HepG2 (cell line): ENCODE data around the gene CBX2. TPM values are rescaled to one million over a fixed set of nuclear protein-coding genes. Genes with fewer than 3 reads are reported as not detected.

ENCODE experiments used
- AGO2 ChIP-seq: fragments of 200-400 bp; formaldehyde crosslinking; optimal IDR thresholded peaks from 2 replicates; pipeline ENCODE3; 2017; ENCODE audit warnings: mild to moderate bottlenecking, low read depth, low read length, moderate library complexity
- ATAD3A ChIP-seq: sonication (generic); formaldehyde crosslinking; IDR thresholded peaks from 2 replicates; pipeline ENCODE4 v1.4.0; 2020; ENCODE audit warnings: missing genetic modification reagents
- EHMT2 ChIP-seq: fragments of 200-600 bp; sonication (generic); IDR thresholded peaks from 2 replicates; pipeline ENCODE4 v1.7.0; 2017; ENCODE audit warnings: antibody characterized with exemption, low read depth, low read length, borderline replicate concordance
- FLYWCH1 ChIP-seq: sonication (generic); formaldehyde crosslinking; IDR thresholded peaks from 2 replicates; pipeline ENCODE4 v1.8.1; 2023; ENCODE audit warnings: mild to moderate bottlenecking, missing genetic modification reagents
- GATA4 ChIP-seq: sonication (generic); IDR thresholded peaks from 2 replicates; pipeline ENCODE4 v1.6.1; 2016; ENCODE audit warnings: antibody characterized with exemption, low read depth, borderline replicate concordance
- MED13 ChIP-seq: sonication (generic); formaldehyde crosslinking; IDR thresholded peaks from 2 replicates; pipeline ENCODE4 v1.5.0; 2020; ENCODE audit warnings: missing genetic modification reagents
- MXD4 ChIP-seq: IDR thresholded peaks from 2 replicates; pipeline ENCODE4 v1.6.1; 2016; ENCODE audit warnings: mild to moderate bottlenecking, missing biosample characterization, missing genetic modification reagents
- MYPOP ChIP-seq: sonication (generic); formaldehyde crosslinking; IDR thresholded peaks from 2 replicates; pipeline ENCODE4 v1.8.1; 2023; ENCODE audit warnings: mild to moderate bottlenecking, moderate library complexity, missing genetic modification reagents
- REXO4 ChIP-seq: sonication (generic); formaldehyde crosslinking; IDR thresholded peaks from 2 replicates; pipeline ENCODE4 v1.8.0; 2022; ENCODE audit warnings: missing genetic modification reagents, mild to moderate bottlenecking, borderline replicate concordance
- YEATS2 ChIP-seq: sonication (generic); formaldehyde crosslinking; IDR thresholded peaks from 2 replicates; pipeline ENCODE4 v1.4.0; 2020; ENCODE audit warnings: missing genetic modification reagents, borderline replicate concordance
- ZBTB39 ChIP-seq: sonication (generic); formaldehyde crosslinking; IDR thresholded peaks from 2 replicates; pipeline ENCODE4 v1.5.0; 2020; ENCODE audit warnings: missing genetic modification reagents
- ZBTB46 ChIP-seq: sonication (generic); formaldehyde crosslinking; IDR thresholded peaks from 2 replicates; pipeline ENCODE4 v1.4.0; 2020; ENCODE audit warnings: mild to moderate bottlenecking, missing genetic modification reagents, borderline replicate concordance
- ZNF230 ChIP-seq: sonication (generic); formaldehyde crosslinking; IDR thresholded peaks from 2 replicates; pipeline ENCODE4 v1.4.0; 2020; ENCODE audit warnings: mild to moderate bottlenecking, missing genetic modification reagents
- ZNF331 ChIP-seq: sonication (generic); formaldehyde crosslinking; IDR thresholded peaks from 2 replicates; pipeline ENCODE4 v1.4.0; 2020; ENCODE audit warnings: missing genetic modification reagents
- ZNF333 ChIP-seq: sonication (generic); formaldehyde crosslinking; IDR thresholded peaks from 2 replicates; pipeline ENCODE4 v1.4.0; 2020; ENCODE audit warnings: mild to moderate bottlenecking, missing genetic modification reagents, borderline replicate concordance
- ZNF549 ChIP-seq: sonication (generic); formaldehyde crosslinking; IDR thresholded peaks from 2 replicates; pipeline ENCODE4 v1.5.0; 2020; ENCODE audit warnings: missing genetic modification reagents
- ZNF570 ChIP-seq: sonication (generic); formaldehyde crosslinking; IDR thresholded peaks from 2 replicates; pipeline ENCODE4 v1.4.0; 2020; ENCODE audit warnings: mild to moderate bottlenecking, missing genetic modification reagents, borderline replicate concordance
- ZNF713 ChIP-seq: sonication (generic); formaldehyde crosslinking; IDR thresholded peaks from 2 replicates; pipeline ENCODE4 v1.4.0; 2020; ENCODE audit warnings: mild to moderate bottlenecking, missing genetic modification reagents
- ZNF746 ChIP-seq: sonication (generic); formaldehyde crosslinking; IDR thresholded peaks from 2 replicates; pipeline ENCODE4 v1.8.0; 2022; ENCODE audit warnings: mild to moderate bottlenecking, missing genetic modification reagents
- ZNF776 ChIP-seq: sonication (generic); formaldehyde crosslinking; IDR thresholded peaks from 2 replicates; pipeline ENCODE4 v1.4.0; 2020; ENCODE audit warnings: mild to moderate bottlenecking, missing genetic modification reagents
- polyA plus RNA-seq, 8 experiments: library from polyadenylated mRNA; depleted of rRNA in 3 of 8; stranded (reverse) in 7 of 8; unstranded in 1 of 8; fragments of >200 nt; fragmentation: Illumina TruSeq in 4 of 8; extraction: Trizol in 4 of 8; gene quantifications; 2 replicates each; pipeline versions ENCODE4 v1.2.1 to v1.2.3, GENCODE V29; 2011 to 2016; ENCODE audit warnings: low read depth in 4 of 8, missing spikeins in 1 of 8, mixed read lengths in 1 of 8; ENCODE audit not compliant: insufficient read depth in 1 of 8
- total RNA-seq, 5 experiments: library from RNA; depleted of rRNA; stranded (reverse); fragments of >200 nt; fragmentation: Illumina TruSeq; extraction: Trizol; gene quantifications; 2 replicates each; pipeline ENCODE4 v1.2.3, GENCODE V29; 2016; ENCODE audit warnings: low read depth in 1 of 5
- TF ChIP-seq, protein P1 (sequence below): IDR thresholded peaks from 2 replicates; pipeline ENCODE4 v1.6.1; 2016
- TF ChIP-seq, protein P2 (sequence below): sonication (generic); formaldehyde crosslinking; IDR thresholded peaks from 2 replicates; pipeline ENCODE4 v1.8.0; 2022; ENCODE audit warnings: missing genetic modification reagents, mild to moderate bottlenecking, inconsistent platforms, borderline replicate concordance

CBX2 gene
- total and polyA plus RNA-seq, 2 of the 13 experiments (the other 11 are each of a cell fraction or from before 2014, with no cell fraction given), result 14.5 to 31.1 TPM

GRCh38 chr17:79777120-79777893 is 641 bp upstream of the CBX2 start (continued):
- TF ChIP-seq ZBTB39 (CRISPR knock-in tag) (no peak), YEATS2 (no peak), MYPOP (CRISPR knock-in tag) (peak; percentile 40; the same call in 1 of the 2 replicates), ZNF230 (peak; percentile 32; the same call in 1 of the 2 replicates), REXO4 (CRISPR knock-in tag) (no peak), ZNF713 (CRISPR knock-in tag) (no peak), ATAD3A (no peak), ZNF333 (CRISPR knock-in tag) (no peak), ZNF746 (CRISPR knock-in tag) (peak; percentile 29; the same call in 1 of the 2 replicates), ZNF570 (CRISPR knock-in tag) (no peak), GATA4 (0 out of 2 replicates have a peak, but pooled peaks have one; percentile 29), MXD4 (no peak), AGO2 (peak; percentile 34), ZNF776 (no peak), ZNF549 (CRISPR knock-in tag) (no peak), ZBTB46 (CRISPR knock-in tag) (no peak), MED13 (CRISPR knock-in tag) (peak; percentile 60; the same call in 1 of the 2 replicates), EHMT2 (no peak), ZNF331 (CRISPR knock-in tag) (no peak), FLYWCH1 (CRISPR knock-in tag) (no peak)
- TF ChIP-seq, protein P1, sequence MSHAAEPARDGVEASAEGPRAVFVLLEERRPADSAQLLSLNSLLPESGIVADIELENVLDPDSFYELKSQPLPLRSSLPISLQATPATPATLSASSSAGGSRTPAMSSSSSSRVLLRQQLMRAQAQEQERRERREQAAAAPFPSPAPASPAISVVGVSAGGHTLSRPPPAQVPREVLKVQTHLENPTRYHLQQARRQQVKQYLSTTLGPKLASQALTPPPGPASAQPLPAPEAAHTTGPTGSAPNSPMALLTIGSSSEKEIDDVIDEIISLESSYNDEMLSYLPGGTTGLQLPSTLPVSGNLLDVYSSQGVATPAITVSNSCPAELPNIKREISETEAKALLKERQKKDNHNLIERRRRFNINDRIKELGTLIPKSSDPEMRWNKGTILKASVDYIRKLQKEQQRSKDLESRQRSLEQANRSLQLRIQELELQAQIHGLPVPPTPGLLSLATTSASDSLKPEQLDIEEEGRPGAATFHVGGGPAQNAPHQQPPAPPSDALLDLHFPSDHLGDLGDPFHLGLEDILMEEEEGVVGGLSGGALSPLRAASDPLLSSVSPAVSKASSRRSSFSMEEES (CRISPR knock-in tag), result peak; percentile 13; the same call in 1 of the 2 replicates
- TF ChIP-seq, protein P2, sequence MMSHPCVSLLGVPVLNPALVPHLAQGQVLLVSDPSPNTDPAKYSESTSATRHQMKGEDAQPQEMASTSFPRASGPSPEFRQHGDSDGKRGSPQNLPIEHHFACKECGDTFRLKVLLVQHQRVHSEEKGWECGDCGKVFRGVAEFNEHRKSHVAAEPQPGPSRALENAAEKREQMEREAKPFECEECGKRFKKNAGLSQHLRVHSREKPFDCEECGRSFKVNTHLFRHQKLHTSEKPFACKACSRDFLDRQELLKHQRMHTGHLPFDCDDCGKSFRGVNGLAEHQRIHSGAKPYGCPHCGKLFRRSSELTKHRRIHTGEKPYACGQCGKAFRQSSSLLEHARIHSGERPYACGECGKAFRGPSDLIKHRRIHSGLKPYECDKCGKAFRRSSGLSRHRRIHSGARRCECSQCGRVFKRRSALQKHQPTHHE (CRISPR knock-in tag), result no peak
